ENCODE measurements around the gene BRD8.

- TF ChIP-seq GATA3 (IDR thresholded peaks at IDR 0.05; ENCODE audit: low read depth, low read length) (no peak), GATA2 (IDR thresholded peaks at IDR 0.05; ENCODE audit: low read depth, low read length) (no peak)
These were observed 38.7 kb downstream of the BRD8 start for GRCh38 chr5:138139781-138140090.

Data from SH-SY5Y (cell line).